ENCODE data around the gene LGMN.

LGMN gene

GRCh38 chr14:92701826-92702225, 46.6 kb downstream of the LGMN start:
- no peak for TF ChIP-seq CTCF (IDR thresholded peaks at IDR 0.05)
- TF ChIP-seq ZFX (IDR thresholded peaks at IDR 0.05; ENCODE audit: borderline replicate concordance) = no peak
- no peak overlapping the region for H3K27ac ChIP-seq

GRCh38 chr14:92698393-92698792, 50.0 kb downstream of the LGMN start:
- no peak for TF ChIP-seq ZFX (IDR thresholded peaks at IDR 0.05; ENCODE audit: borderline replicate concordance)
- TF ChIP-seq CTCF (IDR thresholded peaks at IDR 0.05) = no peak
- no peak overlapping the region for H3K27ac ChIP-seq

GRCh38 chr14:92696366-92696765, 52.1 kb downstream of the LGMN start:
- no peak overlapping the region for H3K27ac ChIP-seq
- TF ChIP-seq ZFX (IDR thresholded peaks at IDR 0.05; ENCODE audit: borderline replicate concordance) (no peak), CTCF (IDR thresholded peaks at IDR 0.05) (no peak)

- TF ChIP-seq CTCF (IDR thresholded peaks at IDR 0.05) = no peak
- no peak for TF ChIP-seq ZFX (IDR thresholded peaks at IDR 0.05; ENCODE audit: borderline replicate concordance)
- H3K27ac ChIP-seq = no peak overlapping the region
Observed at GRCh38 chr14:92695562-92695961, 52.9 kb downstream of the LGMN start.

GRCh38 chr14:92694807-92695206, 53.6 kb downstream of the LGMN start:
- no peak overlapping the region for H3K27ac ChIP-seq

GRCh38 chr14:92693998-92694795, 54.2 kb downstream of the LGMN start:
- H3K27ac ChIP-seq = no peak overlapping the region
- TF ChIP-seq ZFX (IDR thresholded peaks at IDR 0.05; ENCODE audit: borderline replicate concordance) (no peak), CTCF (IDR thresholded peaks at IDR 0.05) (no peak)

More at GRCh38 chr14:92694807-92695206, 53.6 kb downstream of the LGMN start:
- no peak for TF ChIP-seq CTCF (IDR thresholded peaks at IDR 0.05)
- no peak for TF ChIP-seq ZFX (IDR thresholded peaks at IDR 0.05; ENCODE audit: borderline replicate concordance)

GRCh38 chr14:92692822-92693226, 55.6 kb downstream of the LGMN start:
- no peak overlapping the region for H3K27ac ChIP-seq
- TF ChIP-seq ZFX (IDR thresholded peaks at IDR 0.05; ENCODE audit: borderline replicate concordance) (no peak), CTCF (IDR thresholded peaks at IDR 0.05) (no peak)
